ENCODE measurements around the gene SYT17.

The SYT17 gene

GRCh38 chr16:19289811-19290485, 121.9 kb downstream of the SYT17 start:
- H3K4me3 ChIP-seq (ENCODE audit: low read depth, low read length), result no peak overlapping the region
- TF ChIP-seq CTCF (conservative IDR thresholded peaks at IDR 0.05; ENCODE audit: low read depth, low read length), result no peak
- DNase-seq (ENCODE audit: low read depth), result no peak

GRCh38 chr16:19290860-19291259, 122.8 kb downstream of the SYT17 start:
- no peak overlapping the region for H3K4me3 ChIP-seq (ENCODE audit: low read depth, low read length)
- no peak for TF ChIP-seq CTCF (conservative IDR thresholded peaks at IDR 0.05; ENCODE audit: low read depth, low read length)
- no peak for DNase-seq (ENCODE audit: low read depth)

GRCh38 chr16:19291475-19291874, 123.4 kb downstream of the SYT17 start:
- no peak for DNase-seq (ENCODE audit: low read depth)

GRCh38 chr16:19292186-19292585, 124.1 kb downstream of the SYT17 start:
- no peak for DNase-seq (ENCODE audit: low read depth)
- H3K4me3 ChIP-seq (ENCODE audit: low read depth, low read length), result no peak overlapping the region
- TF ChIP-seq CTCF (conservative IDR thresholded peaks at IDR 0.05; ENCODE audit: low read depth, low read length), result no peak

More at GRCh38 chr16:19291475-19291874, 123.4 kb downstream of the SYT17 start:
- H3K4me3 ChIP-seq (ENCODE audit: low read depth, low read length), result no peak overlapping the region
- TF ChIP-seq CTCF (conservative IDR thresholded peaks at IDR 0.05; ENCODE audit: low read depth, low read length), result no peak

GRCh38 chr16:19294156-19294649, 126.2 kb downstream of the SYT17 start:
- no peak for TF ChIP-seq CTCF (conservative IDR thresholded peaks at IDR 0.05; ENCODE audit: low read depth, low read length)
- peak; percentile 3 for DNase-seq (ENCODE audit: low read depth)
- no peak overlapping the region for H3K4me3 ChIP-seq (ENCODE audit: low read depth, low read length)

- no peak overlapping the region for H3K4me3 ChIP-seq (ENCODE audit: low read depth, low read length)
- DNase-seq (ENCODE audit: low read depth), result no peak
- no peak for TF ChIP-seq CTCF (conservative IDR thresholded peaks at IDR 0.05; ENCODE audit: low read depth, low read length)
Measured at GRCh38 chr16:19295393-19295792, 127.4 kb downstream of the SYT17 start.

- TF ChIP-seq CTCF (conservative IDR thresholded peaks at IDR 0.05; ENCODE audit: low read depth, low read length), result no peak
- no peak for DNase-seq (ENCODE audit: low read depth)
- no peak overlapping the region for H3K4me3 ChIP-seq (ENCODE audit: low read depth, low read length)
Measured at GRCh38 chr16:19297454-19297853, 129.4 kb downstream of the SYT17 start.

All from choroid plexus epithelial cell (primary cell).